Non-pigmented ciliary epithelial cell (primary cell): ENCODE measurements around the gene ANKRD13D.

Experiments
- DNase-seq: peaks from one replicate; pipeline ENCODE4 v3.0.0-alpha.2; 2010; ENCODE audit warnings: low read depth

ANKRD13D gene

DNA sequence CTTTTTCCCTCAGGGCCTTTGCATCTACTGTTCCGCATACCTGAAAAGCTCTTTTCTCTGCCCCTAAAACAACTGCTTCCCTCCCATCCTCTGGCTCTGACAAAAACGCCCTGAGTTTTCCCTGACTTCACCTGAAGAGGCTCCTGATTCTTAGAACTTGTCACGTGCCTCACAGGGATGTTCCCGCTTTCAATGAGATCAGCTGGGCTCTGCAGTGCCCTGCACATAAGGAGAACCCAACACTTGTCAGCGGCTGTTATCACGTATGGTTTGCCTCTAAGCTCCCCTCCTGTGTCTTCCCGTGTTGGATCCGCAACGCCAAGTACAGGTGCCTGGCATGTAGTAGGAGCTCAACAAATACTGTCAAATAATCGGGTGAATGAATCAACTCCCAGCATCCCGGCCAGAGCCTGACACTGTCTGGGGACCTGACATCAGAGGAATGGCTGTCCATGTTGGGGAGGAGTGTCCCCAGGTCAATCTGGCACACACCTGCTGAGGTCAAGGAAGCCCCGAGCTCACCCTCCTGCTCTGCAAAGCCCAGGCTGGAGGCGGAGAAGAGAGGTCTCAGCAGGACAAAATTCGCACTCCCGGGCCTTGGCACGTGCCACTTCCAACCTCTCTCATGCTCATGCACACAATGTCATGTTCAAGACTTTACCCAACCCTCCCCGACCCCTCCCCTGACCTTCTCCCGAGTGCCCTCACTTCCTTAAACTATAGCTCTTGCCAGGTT, 27.0 kb upstream of the ANKRD13D start:
- no peak for DNase-seq

GRCh38 chr11:67262731-67263675, 26.1 kb upstream of the ANKRD13D start:
- no peak for DNase-seq

- DNase-seq = no peak
These were observed 24.8 kb upstream of the ANKRD13D start for GRCh38 chr11:67264260-67264659.

GRCh38 chr11:67264877-67265632, 24.0 kb upstream of the ANKRD13D start:
- no peak for DNase-seq

DNA sequence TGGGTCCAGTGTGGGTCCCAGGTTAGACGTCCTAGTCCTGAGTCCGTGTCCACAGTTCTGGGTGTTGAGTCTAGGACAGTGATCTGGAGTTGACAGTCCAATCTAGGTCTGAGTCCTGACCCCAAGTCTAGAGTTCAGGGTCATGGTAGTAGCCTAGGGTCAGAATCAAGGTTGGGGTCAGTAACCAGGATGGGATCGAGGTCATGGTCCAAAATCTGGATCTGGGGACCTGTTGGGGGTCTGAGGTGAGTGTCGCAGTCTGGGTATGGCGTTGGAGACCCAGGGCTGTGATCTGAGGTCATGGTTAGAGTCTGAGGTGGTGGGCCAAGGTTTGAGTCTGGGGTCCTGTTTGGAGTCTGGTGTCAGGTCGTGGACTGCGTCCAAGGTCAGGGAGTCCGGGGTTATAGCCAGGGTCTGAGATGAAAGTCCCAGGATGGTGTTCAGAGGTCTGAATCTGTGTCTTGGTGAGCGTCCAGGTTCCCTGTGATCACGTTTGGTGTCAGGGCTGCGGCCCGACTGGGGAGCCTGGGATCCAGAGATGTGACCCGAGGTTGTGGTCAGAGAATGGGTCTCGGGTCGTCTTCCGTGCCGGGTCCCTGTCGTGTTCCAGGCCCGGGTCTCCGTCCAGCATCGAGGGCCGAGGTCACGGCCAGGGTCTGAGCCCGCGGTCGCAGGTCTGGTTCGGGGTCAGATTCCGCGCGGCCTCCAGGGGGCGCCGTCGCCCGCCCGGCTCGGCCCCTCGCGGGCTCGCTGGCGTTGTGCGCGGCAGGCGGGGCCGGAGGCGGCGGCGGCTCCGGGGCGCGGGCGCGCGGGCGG, 23.3 kb upstream of the ANKRD13D start:
- DNase-seq = no peak

- DNase-seq = no peak
These were observed 22.5 kb upstream of the ANKRD13D start, which contains the start of gene GRK2 for GRCh38 chr11:67266449-67267187. Gene GRK2, plus strand, starts transcription at chr11:67266473. Its CDS starts 227 bp downstream, at chr11:67266700.

GRCh38 chr11:67267188-67268080, 21.7 kb upstream of the ANKRD13D start:
- no peak for DNase-seq

DNA sequence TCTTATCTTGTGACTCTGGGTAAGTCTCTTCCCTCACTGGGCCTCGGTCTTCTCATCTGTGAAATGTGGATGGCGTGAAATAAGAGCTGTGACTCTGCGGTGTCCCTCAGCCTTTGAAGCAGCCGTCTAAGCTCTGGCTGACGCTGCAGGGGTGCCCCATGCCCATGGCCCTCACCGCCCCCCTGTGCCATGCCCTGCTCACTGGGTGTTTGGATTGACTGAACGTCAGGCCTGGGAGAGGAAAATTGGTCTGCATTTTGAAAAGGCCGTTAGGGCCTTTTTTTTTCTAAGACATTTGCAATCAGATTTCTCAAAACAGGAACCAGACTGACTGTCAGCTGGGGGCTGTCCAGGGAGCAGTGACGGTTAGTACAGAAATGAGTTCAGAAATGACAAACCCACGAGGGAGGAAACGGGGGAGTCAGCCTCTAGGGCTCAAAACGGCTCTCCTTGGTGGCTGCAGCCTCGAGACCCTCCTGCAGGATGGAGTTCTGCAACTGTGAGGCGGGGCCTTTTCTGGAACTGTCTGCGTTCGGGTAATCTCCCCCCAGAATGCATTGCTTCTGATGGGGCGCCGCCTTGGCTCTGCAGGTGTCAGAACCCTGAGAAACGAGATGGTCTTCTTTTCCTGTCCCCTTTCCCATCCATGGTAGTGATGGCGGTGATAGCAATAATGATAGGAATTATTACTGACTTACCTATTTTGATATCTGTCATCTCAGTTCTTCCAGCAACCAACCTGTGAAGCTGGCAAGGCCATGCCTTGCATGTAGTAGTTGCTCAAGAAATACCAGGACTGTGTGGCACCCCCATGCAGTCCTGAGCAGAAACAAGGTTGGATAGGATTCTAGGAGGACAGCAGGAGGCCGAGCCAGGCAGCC, 20.8 kb upstream of the ANKRD13D start:
- DNase-seq = no peak

- DNase-seq = no peak
These were observed 20.2 kb upstream of the ANKRD13D start for GRCh38 chr11:67268962-67269268.

- no peak for DNase-seq
These were observed 19.5 kb upstream of the ANKRD13D start for GRCh38 chr11:67269401-67270255.

DNA sequence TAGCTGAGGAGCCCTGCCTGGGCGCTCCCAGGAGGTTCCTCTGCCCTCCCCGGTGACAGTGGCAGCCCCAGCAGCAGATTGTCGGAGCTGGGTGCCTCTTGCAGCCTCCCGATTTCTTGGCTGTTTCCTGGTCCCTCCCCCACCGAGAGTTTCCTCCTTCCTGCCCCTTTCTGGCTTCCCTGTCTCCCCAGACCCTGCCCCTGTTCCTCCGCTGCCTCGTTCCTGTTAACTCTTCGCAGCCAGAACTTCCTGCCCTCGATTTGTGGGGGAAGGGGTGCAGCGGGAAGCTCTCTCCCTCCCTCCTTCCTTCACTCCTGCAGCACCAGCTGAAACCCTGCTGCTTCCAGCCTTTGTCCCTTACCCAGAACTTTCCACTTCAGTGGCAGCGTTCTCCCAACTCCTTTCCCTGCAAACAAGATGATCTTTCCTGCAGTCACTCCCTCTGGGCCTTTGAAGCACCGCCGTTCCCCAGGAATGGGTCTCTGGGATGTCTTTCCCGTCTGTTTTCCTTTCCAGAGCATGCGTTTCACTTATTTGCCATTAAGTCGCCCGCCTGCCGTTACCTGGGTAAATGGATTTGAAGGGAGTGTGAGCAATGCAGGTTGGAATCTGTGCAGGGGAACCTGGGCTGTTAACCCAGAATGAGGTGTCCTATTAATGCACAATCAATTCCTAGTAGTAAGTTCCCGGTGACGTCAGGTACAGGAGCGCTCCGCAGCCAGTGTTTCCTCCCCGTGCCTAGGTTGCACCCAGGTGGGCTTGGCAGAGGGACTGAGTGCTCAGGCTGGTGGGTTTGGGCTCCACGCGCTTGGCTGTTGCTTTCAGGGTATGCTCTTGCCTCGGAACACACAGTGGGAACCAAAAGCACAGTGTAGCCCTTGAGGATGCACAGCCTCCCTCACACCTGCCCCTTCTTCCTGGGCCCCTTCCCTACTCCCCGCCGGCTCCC, 18.6 kb upstream of the ANKRD13D start:
- DNase-seq = no peak

- no peak for DNase-seq
These were observed 17.9 kb upstream of the ANKRD13D start for GRCh38 chr11:67271205-67271540.

DNA sequence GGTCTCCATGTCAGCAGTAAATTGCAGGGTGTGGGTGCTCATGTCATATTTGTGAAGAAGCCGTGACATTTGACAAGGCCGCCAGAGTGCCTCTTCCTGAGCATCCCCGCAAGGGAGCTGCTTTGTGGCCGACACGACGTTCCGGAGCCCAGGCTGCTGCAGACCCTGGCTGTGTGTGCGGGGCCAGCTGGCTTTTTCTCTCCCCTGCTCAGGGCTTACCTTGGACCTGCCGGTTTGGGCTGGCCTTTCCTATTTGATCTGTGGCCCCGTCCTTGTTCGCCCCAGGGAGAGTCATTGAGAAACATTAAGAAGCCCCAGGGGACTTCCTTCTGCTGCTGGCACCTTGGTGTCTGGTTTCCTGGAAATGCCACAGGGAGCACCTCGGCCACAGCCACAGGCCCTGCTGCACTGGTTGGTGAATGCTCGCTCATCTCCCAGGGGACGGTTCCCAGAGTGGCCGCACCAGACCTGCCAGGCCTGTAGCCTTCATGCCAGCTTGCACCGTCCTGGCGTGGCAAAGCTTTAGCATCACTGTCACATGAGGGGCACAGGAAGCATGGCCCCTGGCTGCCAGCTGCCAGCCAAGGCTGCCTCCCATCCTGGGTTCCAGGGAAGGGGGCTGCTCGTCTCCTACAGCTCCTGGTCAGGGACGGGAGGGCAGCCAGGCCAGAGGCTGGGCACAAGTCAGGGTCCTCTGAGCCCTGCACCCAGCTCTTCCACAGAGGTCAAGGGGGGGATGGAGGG, 17.4 kb upstream of the ANKRD13D start:
- DNase-seq = no peak

DNA sequence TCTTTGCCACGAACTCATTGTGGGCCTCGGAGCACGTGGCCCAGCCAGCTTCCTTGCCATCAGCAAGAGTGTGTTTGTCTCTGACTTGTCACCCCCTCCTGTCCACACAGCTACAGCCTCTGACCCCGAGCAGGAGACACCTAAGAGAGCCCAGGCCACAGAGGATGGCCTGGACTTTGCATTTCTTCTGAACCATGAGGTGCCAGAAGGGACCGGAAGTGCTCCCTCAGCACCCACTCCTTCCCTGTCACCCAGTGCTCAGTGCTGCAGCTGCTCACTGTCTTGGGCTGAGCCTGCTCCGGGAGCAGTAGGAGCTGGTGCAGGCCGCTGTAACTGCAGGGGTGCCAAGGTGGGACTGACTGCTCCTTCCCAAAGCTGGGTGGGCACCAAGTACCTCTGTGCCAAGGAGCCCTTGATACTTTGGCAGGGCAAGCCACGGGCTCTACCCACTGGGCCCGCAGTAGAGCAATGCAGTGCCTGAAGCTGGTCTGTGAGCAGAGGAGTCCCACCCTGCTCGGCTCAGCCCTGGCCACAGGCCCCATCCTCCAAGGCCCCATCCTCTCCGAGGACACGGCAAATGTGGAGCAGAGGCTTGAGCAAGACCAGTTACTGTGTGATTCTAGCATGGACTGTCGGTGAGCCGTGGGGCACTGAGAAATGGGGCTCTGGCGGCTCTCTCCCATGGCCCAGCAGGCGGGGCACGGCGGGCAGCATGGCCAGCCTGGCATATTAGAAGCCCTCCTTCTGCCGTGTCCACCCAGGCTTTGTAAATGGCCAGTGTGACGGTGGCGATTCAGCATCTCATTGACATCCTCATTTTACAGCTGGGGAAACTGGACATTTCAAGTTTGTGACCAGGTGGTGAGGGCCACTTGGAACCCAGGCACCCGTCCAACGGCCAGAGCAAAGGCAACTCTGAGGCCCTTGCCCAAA, 16.5 kb upstream of the ANKRD13D start:
- DNase-seq = no peak
